AG09309 (cell line): ENCODE results near the gene HPS6.
"Not testable (repeated sequence)": the region's sequence is repeated elsewhere in the genome, so short reads cannot be mapped to it uniquely, and the experiment has no call there.

Experiments used
- DNase-seq: peaks from one replicate; pipeline ENCODE4 v3.0.0-alpha.2; 2010; ENCODE audit warnings: low read depth
- H3K4me3 ChIP-seq: 2 replicates; pipeline ENCODE4 v1.5.1; 2011; ENCODE audit warnings: mild to moderate bottlenecking, low read depth, low read length, moderate library complexity; ENCODE audit not compliant: control insufficient read depth
- CTCF ChIP-seq: IDR thresholded peaks from 2 replicates; pipeline ENCODE4 v1.5.1; 2011; ENCODE audit warnings: mild to moderate bottlenecking, low read depth, low read length, inconsistent platforms; ENCODE audit not compliant: insufficient read depth, control insufficient read depth; ENCODE audit errors: missing control alignments

HPS6 gene

GRCh38 chr10:102064868-102065560, at the start of gene HPS6:
TSS of gene HPS6 (plus strand) at chr10:102065349. CDS start at chr10:102065475, 126 bp downstream.
- no peak for TF ChIP-seq CTCF
- peak within 1 kb of the TSS; percentile 56 for H3K4me3 ChIP-seq
- DNase-seq: peak; percentile 37

GRCh38 chr10:102016416-102016815, 48.7 kb upstream of the HPS6 start:
- no peak overlapping the region for H3K4me3 ChIP-seq
- no peak for TF ChIP-seq CTCF
- no peak for DNase-seq

GRCh38 chr10:102017295-102017694, 47.9 kb upstream of the HPS6 start:
- no peak for DNase-seq
- no peak overlapping the region for H3K4me3 ChIP-seq
- TF ChIP-seq CTCF: no peak

GRCh38 chr10:102020938-102021337, 44.2 kb upstream of the HPS6 start:
- DNase-seq: no peak
- TF ChIP-seq CTCF: no peak
- no peak overlapping the region for H3K4me3 ChIP-seq

- no peak for DNase-seq
- TF ChIP-seq CTCF: no peak
- H3K4me3 ChIP-seq: no peak overlapping the region
These were observed 40.4 kb upstream of the HPS6 start for GRCh38 chr10:102024799-102025198.

- no peak for DNase-seq
- TF ChIP-seq CTCF: no peak
- H3K4me3 ChIP-seq: no peak overlapping the region
These were observed 37.9 kb upstream of the HPS6 start for GRCh38 chr10:102027261-102027660.

- DNase-seq: no peak
- no peak for TF ChIP-seq CTCF
These were observed 31.4 kb upstream of the HPS6 start for GRCh38 chr10:102033787-102034186.

GRCh38 chr10:102035807-102036206, 29.3 kb upstream of the HPS6 start:
- DNase-seq, H3K4me3 ChIP-seq: not testable (repeated sequence)

More at GRCh38 chr10:102033787-102034186, 31.4 kb upstream of the HPS6 start:
- no peak overlapping the region for H3K4me3 ChIP-seq
